Coronary artery (tissue), 2 donors: ENCODE measurements around the gene ZNHIT6.
A peak's percentile ranks its signal among the peaks of the same experiment; 100 is the strongest.

ENCODE experiments used
- DNase-seq: peaks from one replicate; pipeline ENCODE4 v3.0.0-alpha.2; 2017; ENCODE audit warnings: low spot score
- H3K27ac ChIP-seq, 2 donors: fragments of 200-600 bp; sonication (generic); one replicate each; pipeline ENCODE4 v1.5.1; 2016 to 2019
- H3K4me3 ChIP-seq: fragments of 200-600 bp; sonication (generic); 2 replicates; pipeline ENCODE4 v1.5.1; 2016; ENCODE audit warnings: mild to moderate bottlenecking, moderate library complexity
- CTCF ChIP-seq: fragments of 200-600 bp; sonication (generic); IDR thresholded peaks from one replicate; pipeline ENCODE4 v1.5.1; 2019; ENCODE audit warnings: antibody characterized with exemption

ZNHIT6 gene

DNA sequence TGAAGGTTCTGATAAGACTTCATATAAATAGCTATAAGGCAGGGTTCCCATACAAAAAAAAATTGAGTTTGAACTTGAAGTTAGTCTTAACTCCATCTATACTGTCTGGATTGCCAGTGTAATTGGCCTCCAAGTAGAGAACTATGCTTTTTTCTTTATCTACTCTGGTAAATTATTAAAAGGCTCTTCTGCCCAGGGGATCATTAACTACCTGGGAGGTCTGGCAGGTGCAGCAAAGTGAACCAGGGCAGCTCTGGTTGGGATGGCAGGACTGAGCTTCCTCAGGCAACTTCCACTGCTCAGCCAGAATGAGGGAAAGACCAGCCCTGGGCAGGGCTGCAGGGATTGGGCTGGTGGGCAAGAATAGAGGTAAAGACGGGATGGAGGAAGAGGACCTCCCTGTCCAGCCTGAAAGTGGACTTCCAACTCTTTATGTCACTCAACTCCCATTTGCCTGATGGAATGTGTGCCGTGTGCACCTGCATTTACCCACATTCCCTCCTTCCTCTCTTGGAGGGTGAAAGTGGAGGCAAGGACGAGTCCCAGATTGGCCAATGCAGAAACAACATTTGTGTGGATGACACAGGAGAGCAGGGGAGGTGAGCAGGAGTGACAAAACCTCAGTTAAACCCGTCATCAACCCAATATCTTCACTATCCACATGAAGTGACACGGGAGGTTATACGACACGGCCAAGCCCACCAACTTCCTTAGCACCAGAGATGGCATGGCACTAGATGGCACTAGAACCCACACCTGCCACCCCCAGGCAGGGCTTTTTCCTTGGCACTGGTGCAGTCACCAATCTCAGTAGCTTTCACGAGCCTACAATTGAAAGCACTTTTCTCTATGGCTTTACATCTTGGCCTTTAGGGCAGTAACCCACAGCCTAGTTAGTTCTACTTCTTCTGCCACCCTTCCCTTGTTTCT lies 102.5 kb downstream of the ZNHIT6 start:
- no peak for DNase-seq
- Histone ChIP-seq H3K4me3 (no peak overlapping the region), H3K27ac (no peak overlapping the region)
- no peak for TF ChIP-seq CTCF

DNA sequence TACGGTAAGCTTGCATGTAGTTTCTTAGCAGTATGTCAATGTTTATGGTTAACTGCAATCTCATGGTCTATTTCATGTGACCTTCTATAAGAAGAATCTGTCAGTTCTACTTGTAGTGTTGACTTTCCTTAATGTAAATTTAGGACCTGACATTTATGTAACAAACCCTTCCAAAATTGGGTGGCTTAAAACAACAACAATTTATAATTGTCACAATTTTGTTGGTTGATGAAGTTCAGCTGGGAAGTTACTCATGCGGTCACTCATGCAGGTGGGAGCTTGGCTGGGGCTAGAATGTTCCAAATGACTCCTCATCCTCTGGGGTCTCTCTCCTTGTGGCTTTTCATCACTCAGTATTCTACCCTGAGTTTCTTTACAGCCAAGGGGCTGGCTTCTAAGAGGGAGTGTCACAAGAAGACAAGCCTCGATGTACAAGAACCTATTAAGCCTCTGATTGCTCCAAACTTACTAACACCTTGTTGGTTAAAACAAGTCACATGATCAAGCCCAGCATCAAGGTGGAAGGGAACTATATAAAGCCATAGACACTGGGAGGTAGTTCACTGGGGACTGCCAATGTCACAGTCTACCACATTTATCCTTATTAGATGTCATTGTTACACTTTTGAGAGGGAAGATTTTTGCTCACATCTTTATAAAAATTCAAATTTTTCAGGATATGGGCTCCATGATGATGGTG lies 103.8 kb downstream of the ZNHIT6 start:
- TF ChIP-seq CTCF = no peak
- Histone ChIP-seq H3K4me3 (no peak overlapping the region), H3K27ac (no peak overlapping the region)
- DNase-seq = no peak

DNA sequence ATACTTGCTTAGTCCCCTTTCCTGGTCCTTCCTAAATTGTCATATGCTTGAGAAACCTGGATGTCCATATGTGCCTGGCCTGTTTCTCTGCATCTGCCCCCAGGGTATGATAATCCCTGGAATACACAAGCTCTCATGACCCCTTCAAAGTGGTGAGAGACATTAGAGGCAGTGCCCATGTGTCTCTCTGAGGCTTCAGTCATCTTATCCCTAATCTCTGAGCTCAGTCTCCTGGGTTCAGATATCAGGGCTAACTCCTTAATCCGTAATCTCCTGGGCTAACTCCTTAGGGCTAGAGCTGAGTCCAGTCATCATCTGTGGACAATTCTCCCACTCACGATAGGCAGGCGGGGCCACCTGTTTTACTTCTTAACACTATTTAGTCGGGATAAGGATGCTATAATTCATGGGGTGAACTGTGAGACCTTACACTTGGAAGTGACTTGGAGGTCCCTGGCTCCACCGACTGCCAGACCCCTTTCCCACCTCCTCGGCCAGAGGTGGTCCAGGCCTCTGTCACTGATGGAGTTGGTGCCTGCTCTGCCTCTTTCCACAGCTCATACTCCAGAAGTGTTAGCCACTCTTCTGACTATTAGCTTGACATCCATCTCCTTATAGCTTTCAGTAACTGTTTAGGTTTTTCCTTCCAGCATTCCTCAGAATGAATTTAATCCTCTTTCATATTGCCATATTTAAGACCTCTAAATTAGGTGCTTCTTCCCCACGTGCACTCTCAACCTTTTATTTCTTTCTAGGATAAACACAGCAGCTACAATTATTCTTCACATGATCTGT lies 105.0 kb downstream of the ZNHIT6 start:
- DNase-seq = no peak
- no peak overlapping the region for H3K27ac ChIP-seq
- no peak for TF ChIP-seq CTCF
- no peak overlapping the region for H3K4me3 ChIP-seq

GRCh38 chr1:85602571-85602970 lies 105.7 kb downstream of the ZNHIT6 start:
- no peak for DNase-seq
- TF ChIP-seq CTCF = no peak
- Histone ChIP-seq H3K27ac (no peak overlapping the region), H3K4me3 (no peak overlapping the region)

DNA sequence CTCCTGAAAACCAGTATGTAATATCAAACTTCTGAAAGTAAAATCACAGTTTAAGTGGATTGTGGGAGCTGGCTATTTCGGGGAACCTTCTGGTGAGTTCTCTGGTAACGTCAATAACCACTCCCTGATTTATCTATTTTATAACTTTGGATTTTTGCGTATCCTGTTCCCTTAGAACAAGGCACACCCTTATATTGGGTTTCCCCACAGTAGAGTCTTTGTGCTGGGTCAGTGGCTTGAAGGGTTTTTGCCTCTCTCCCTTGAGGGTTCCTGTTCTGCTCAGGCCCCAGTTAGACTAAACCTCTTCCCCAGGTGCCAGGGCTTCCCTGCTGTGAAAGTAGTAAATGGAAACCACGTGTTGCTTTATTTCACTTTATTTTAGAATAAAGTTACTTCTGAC lies 106.3 kb downstream of the ZNHIT6 start:
- Histone ChIP-seq H3K4me3 (no peak overlapping the region), H3K27ac (no peak overlapping the region)
- no peak for DNase-seq
- no peak for TF ChIP-seq CTCF

DNA sequence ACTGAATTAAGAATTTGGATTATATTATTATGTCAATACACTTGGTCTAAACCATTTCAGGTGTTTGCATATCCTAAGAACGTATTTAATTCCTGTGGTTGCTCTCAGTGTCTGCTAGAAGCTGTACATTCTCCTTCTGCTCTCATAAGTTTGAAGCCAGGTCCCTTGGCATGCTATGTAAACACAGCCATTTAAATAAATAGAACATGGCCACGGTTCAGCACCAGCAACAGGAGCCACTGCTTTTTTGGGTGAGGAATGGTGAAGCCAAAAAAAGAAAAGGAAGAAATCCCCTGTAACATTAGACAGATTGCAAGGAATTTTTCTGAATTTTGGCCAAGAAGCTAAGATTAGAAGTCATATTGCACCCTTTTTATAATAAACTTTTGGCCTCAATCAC lies 108.6 kb downstream of the ZNHIT6 start:
- DNase-seq = no peak
- Histone ChIP-seq H3K27ac (peak overlapping the region in 1 of 2 donors; percentile 5), H3K4me3 (no peak overlapping the region)
- no peak for TF ChIP-seq CTCF
